SW480 (cell line): ENCODE results near the gene METTL3.

ENCODE experiments used
- DNase-seq: peaks from one replicate; pipeline ENCODE4 v3.0.0-alpha.2; 2016; ENCODE audit warnings: low spot score

METTL3 gene

DNA sequence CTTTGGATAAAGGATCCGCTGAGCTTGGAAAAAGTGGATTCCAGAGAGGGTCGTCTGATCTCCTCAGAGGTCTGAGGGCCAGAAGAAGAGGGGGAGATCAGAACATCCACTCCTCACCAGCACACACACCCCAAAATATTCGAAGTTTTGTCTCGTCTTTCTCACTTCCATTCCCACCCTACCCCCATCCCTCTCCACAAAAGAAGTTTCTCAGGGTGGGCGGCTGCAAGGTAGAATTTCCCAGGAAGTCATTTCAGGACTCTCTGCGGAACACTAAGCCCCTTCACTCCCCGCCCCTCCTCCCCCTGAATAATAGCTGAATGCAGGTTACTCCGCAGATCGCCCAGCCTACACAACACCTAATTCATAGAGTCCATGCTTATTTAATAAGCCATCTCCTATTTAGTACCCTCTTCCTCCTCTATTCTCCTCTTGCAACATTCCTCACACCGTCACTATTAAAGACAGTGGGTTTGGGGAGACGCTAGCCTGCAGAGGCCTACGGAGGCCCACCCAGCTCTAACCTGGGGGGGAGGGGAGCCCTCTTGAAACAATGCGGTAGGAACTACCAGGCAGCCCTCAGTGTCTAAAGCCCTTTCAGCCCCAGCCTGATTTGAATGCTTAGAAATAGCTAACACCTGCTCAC, 15.7 kb upstream of the METTL3 start:
- no peak for DNase-seq

DNA sequence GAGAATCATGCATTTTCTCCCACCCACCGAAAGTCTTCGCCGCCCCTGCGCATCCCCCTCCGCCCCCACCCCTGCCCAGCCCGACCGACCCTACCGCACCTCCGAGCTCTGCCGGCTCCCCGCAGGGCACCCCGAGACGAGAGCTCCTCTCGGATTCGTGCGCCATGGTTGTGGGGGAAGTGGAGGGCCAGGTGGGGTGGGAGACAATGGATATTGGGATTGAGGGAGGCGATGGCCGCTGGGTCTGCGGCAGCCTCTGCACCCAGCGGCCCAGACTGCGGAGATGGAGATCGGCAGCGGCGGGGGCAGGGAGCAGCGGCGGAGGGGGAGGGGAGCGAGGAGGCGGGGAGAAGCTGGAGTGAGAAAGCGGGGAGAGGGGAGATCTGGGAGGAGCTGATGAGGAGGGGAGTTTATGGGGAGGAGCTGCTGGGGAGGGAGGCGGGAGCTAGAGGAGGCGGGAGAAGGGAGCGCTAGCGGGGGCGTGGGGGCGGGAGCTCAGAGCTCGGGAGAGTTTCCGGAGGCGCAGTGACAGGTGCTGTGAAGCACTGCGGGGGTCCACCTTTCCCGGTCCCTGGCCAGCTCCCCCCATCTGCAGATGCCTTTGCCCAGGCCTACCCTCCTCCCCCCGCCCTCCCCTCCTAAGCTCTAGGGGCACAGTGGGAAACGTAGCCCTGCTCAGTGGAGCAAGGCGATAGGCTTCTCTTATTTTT, 15.0 kb upstream of the METTL3 start, which contains the start of gene SALL2:
SALL2 (minus strand) TSS at position 385 of the 710 bp plus-strand sequence; CDS start at position 166, 219 bp downstream.
- peak; percentile 46 for DNase-seq

DNA sequence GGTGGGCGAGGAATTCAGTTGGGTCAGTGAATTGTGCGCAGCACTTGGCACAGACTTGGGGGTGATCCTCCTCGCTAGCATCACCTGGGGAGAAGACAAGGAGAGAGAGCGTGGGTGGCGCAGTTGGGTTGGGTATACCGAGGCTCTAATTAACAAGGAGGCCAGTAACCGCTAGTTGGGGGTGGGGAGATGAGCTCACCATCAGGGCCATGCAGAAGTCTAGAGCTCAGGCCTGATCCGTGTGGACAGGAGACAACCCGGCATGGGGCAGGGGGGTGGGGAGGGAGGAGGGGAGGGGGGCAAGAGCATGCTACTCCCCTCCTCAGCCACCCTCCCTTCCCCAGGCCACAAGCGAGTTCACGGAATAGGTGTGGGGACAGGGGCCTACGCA, 14.4 kb upstream of the METTL3 start:
- no peak for DNase-seq

DNA sequence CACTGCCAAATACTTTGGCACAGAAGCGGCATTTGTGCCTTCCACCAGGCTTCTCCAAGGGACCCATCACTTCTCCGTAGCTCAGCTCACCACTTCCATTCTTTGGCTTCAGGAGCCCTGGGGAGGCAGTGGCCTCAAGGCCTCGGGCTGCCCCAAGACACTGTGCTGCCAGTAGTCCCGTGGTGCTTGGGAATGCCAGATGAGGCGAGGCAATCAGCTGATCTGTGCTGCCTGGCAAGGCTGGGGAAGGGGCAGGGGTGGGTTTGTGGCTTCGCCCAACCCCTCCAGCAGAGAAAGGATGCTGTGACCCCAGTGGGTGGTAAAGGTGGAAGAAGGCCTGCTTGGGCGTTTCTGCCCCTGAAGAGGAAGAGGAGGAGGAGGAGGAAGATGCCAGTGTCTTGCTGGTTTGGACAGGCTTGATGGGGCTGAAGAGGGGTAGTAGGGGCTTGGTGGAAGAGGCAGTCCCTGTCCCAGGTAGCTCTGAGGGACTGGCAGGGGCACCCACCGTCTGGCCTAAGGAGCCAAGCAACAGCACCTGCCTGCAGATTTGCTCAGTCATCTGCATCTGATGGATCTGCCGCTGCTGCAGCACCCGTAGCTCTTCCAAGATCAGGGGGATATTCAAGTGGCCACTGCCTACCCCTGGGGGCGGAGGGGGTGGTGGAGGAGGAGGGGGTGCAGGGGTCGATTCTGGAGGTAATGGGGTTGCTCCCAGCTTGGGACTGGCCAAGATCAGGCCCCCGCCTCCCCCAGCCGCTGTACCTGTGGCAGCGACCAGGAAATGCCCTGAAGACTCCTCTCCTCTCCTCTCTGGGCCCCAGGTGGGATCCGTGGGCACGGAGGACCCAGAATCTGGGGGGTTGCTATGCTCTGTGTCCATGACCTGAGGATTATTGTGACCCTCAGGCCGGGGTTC, 13.7 kb upstream of the METTL3 start:
- no peak for DNase-seq

DNA sequence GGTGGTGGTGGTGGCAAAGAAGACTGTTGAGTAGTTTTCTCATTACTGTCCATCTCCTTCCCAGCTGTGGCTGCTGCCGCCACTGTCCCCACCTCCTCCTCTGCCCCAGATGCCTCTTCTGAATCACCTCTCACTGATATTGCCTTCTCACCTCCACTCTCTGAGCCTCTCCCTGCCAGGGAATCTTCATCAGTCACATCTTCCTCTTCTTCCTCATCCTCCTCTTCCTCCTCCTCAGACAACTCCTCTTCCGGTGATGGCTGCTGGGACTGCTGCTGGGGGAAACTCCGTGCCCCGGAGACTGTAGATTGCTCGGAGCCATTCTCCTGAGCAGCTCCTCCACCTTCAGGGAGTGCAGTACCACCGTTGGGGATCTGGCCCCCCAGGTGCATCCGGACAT, 12.1 kb upstream of the METTL3 start:
- DNase-seq = no peak

DNA sequence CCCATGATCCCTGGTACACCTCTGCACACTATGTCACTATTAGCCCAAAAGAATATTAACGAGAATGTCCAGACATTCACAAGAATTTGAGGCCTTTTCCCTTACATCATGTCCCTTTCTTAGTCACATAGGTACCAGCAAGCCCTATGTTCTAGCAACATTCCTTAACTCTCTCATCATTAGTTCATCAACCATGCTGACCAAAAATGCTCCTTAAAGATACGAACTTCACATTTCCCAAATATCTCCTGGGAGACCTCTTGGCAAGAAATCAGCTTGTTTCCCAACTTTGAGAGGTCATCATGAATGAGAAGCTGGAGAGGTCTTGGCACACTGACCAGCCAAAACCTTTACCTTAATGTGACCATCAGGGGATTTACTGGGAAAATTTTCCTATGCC, 10.4 kb upstream of the METTL3 start:
- DNase-seq = no peak

GRCh38 chr14:21520767-21521166, 9.6 kb upstream of the METTL3 start:
- DNase-seq = no peak

DNA sequence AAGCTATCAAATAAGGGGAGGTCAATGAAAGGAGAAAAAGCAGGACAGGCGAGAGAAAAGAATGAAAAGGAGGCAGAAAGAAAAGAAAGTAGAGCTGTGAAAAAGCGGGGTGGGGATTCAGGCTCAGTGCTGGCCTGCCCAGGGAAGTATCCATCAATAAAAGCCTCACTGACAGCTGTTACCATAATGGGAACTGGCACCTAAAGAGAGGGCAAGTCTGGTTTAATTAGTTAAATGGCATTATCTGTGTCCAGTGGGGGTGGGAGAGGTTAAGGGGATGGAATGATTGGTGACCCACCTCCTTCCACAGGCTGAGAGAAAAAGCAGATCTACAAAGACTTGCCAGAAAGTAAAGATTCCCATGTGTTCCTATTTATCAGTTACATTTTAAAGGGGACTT, 7.6 kb upstream of the METTL3 start:
- no peak for DNase-seq

DNA sequence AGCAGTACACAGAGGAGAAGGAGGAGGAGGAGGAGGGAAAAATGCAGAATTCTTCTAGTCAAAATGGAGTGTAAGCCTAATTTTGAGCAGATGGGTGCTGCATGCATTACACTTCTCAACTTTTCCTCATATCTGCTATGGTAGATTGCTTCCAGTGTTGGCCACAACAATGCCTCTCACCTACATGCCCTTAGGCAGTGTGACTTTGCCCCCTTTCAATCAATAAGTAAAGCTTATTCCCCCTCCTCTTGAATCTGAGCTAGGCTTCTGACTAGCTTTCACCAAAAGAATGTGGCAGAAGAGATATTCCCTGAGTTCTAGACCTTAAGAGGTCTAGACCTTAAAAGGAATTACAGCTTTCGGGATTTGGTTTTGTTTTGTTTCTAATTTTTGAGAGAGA, 3.2 kb upstream of the METTL3 start:
- no peak for DNase-seq

GRCh38 chr14:21509432-21510143, 1.6 kb downstream of the METTL3 start:
- no peak for DNase-seq

DNA sequence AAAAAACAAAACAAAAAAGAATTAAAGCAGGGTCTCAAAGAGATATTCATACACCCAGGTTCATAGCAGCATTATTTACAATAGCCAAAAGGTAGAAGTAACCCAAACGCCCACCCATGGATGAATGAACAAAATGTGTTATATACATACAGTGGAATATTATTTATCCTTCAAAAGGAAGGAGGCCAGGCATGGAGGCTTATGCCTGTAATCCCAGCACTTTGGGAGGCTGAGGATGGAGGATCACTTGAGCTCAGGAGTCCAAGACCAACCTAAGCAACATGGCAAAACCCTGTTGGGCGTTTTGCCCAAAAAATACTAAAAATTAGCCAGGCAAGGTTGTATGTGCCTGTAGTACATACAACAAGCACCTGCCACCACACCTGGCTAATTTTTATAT, 4.6 kb downstream of the METTL3 start:
- DNase-seq = no peak

- DNase-seq = no peak
Observed at GRCh38 chr14:21505012-21505553, 6.1 kb downstream of the METTL3 start.

DNA sequence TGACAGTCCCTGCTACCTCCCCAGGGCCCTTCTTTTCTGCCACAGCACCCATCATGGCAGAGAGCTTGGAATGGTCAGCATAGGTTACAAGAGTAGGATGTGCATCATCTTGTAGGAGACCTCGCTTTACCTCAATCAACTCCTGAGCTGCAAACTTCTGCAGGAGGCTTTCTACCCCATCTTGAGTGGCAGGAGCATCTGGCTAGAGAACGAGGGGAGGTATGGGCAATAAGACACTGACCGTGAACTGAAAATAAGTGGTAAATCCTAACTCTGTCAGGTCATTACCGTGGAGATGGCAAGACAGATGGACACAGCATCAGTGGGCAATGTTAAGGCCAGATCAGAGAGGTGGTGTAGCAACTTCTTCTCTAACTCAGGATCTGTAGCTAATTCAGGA, 7.8 kb downstream of the METTL3 start:
- DNase-seq = no peak

GRCh38 chr14:21501568-21501967, 9.6 kb downstream of the METTL3 start:
- DNase-seq = no peak

GRCh38 chr14:21498540-21499526, 12.3 kb downstream of the METTL3 start:
- DNase-seq = peak; percentile 39

DNA sequence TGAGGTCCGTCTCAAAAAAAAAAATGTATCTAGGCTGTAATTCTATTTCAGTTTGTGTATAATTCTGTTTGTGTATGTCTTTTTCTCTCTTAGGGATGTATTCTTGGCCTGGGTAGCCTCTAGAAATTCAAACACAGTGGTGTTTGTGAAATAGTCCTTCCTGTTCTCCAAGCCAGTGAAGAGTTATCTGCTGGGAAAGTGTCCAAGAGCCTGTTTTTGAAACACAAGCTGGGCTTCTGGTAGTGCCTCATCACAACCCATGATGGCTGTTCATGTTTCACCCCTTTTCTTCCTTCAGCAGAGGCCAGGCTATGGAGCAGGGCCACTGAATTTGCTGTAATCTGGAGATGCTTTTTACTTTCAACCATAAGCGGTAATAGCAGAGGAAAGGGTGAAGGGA, 14.7 kb downstream of the METTL3 start:
- DNase-seq = no peak

DNA sequence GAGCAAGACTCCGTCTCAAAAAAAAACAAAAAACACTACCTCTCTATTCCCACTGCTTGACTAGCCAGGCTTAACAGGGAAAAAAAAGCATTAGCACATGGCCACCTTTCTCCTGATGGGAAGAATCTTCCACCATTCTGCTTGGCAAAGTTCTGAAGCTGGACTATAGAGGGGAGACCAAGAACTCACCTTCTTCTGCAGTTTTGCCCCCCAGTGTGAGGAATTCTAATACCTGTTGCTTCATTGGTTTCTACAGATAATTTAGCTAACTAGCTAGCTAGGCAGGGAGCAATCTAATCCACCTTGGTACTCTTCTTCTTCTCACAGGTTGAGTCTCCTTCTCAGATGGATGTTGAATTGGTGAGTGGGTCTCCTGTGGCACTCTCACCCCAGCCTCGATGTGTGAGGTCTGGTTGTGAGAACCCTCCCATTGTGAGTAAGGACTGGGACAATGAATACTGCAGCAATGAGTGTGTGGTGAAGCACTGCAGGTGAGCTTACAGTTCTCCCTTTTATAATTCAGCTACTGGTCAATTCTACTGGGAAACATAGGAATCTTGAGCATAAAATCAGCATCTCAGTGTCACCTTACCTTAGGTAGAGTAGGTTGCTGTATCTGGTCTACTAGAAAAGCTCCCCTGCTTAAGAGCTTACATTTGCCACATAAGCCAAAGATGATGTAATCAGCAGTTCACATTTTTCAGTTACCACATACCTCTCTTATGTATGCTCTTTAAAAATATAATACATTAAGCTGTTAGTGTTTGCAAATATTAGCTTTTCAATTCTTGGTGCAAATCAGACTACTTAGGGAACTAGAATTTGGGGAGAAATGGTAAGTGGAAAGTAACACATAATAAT, 16.0 kb downstream of the METTL3 start:
- peak; percentile 12 for DNase-seq

DNA sequence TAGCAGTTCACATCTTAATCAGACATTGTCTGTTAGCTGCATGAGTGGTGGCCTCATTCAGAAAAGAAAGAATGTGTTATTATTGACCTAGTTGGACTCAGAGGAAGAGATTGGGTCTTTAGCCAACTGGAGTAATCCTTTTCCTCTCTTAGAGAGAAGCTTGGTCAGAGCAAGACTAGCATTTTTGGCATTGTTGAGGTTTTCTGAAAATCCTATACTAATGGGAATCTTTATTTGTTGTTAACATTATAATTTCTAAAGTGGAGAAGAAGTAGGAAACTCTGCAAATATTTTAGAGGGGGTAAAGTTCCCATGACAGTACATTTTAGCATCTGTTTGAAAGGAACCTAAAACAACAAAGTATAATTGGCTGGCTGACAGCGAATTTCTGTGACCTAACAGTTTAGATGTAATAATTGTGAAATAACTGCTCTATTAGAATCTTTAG, 24.5 kb downstream of the METTL3 start:
- no peak for DNase-seq

DNA sequence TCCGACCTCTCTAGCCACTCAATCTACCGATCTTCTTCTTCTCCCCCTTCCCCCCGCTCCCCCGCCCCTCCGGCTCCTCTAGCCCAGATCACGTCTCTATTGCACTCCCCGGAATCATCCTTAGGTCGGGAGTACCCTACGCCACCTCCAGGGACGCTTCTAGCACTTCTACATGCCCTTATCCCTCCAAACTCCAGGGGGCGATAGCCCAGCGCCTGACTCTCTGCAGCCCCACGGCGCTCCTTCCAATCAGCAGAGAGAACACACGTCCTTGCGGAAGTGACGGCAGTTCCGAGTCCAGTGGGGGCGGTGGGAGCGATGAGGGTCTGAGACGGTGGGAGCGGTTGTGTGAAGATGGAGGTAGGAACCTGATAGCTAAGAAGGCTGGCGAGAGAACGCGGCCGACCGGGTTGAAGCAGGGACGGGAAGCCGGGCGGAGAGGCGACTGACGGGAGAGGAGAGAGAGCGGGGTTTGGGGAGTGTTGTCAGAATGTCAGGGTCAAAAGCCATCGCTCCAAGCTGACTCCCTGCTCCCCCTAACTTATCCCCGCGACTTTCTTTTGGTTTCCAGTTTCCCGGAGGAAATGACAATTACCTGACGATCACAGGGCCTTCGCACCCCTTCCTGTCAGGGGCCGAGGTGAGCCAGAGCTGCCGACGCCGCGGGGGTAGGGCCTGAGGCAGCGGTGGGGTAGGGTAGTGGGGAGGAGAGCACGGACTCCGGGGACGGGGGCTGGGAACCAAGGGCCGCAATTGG, 34.0 kb downstream of the METTL3 start, which contains the start of the genes RAB2B and TOX4:
RAB2B (minus strand) TSS at position 35 of the 757 bp plus-strand sequence. CDS start 87 bp downstream, outside the sequence.
TOX4 (plus strand) TSS at position 271 of the 757 bp plus-strand sequence; CDS start at position 355, 84 bp downstream.
- DNase-seq = peak; percentile 99
